ENCODE measurements around the gene ARAP3.
"Not testable (repeated sequence)": the region's sequence is repeated elsewhere in the genome, so short reads cannot be mapped to it uniquely, and the experiment has no call there.

The ARAP3 gene

DNA sequence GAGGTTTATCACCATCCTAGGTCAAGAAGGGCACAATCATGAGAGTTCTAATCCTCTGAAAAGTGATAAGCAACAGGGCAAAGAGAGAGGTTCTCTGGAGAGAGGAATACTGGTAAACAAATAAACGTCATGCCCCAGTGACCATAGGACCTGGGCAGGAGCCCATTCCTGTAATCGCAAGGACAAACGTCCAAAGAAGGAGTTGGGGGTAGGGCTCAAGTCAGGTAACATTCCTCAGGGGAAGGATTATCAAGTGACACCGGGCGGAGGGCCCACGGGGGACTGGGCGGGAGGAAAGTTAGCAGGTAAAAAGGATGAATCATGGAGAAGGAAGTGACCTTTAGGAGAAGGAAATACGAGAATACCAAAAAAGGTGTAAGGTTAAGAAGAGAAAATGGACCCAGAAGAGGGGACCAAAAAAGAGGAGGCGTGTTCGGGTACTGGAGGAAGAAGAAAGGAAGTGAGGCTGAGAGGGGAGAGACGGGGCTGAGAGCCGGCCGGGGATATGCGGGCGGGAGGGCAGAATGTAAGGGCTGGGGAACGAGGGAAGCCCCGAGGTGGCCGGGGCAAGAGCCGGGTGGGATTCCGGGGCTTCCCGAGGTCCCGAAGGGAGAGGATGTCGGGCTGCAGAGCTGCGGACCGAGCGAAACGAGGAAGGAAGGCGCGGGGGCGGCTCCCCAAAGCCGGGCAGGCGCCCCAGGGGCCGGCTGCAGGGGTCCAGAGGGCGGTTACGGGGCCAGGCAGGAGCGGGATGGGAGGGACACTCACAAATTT is 63.8 kb downstream of the ARAP3 start:
- no peak for DNase-seq (ENCODE audit: low read depth, low spot score)

DNA sequence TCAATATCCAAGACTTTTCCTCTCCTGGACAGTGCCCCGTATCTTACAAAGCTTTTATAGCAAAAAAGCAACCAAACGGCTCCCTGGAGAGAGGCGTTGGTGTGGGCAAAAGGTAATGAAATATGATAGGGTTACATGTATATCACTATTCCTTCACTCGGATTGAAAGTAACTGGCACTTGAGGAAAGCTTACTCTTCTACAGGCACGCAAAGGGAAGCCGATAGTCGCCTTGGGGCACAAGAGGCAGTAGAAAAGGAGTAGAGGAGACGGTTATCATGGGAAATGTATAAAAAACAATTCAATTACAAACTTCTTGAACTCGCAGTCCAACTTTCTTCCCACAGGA is 64.4 kb downstream of the ARAP3 start:
- no peak for DNase-seq (ENCODE audit: low read depth, low spot score)

DNA sequence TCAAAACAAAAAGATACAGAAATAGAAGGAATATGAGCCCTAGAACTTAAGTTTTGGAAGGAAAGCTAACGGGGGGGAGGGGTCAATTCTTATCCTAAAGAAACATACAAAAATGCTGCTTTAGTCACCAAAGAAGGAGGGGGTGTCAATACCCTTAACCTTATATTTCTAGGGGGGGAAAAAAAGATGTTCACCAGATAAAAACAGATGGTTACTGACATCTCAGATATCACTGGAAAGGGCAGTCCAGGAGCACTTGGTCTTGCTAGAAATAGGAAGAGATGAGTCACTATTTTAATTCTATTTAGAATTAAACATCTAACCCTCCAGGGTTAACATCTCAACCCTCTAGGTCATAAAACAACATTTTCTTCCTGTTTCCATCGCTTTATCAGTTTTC is 64.9 kb downstream of the ARAP3 start:
- DNase-seq (ENCODE audit: low read depth, low spot score) = no peak

DNA sequence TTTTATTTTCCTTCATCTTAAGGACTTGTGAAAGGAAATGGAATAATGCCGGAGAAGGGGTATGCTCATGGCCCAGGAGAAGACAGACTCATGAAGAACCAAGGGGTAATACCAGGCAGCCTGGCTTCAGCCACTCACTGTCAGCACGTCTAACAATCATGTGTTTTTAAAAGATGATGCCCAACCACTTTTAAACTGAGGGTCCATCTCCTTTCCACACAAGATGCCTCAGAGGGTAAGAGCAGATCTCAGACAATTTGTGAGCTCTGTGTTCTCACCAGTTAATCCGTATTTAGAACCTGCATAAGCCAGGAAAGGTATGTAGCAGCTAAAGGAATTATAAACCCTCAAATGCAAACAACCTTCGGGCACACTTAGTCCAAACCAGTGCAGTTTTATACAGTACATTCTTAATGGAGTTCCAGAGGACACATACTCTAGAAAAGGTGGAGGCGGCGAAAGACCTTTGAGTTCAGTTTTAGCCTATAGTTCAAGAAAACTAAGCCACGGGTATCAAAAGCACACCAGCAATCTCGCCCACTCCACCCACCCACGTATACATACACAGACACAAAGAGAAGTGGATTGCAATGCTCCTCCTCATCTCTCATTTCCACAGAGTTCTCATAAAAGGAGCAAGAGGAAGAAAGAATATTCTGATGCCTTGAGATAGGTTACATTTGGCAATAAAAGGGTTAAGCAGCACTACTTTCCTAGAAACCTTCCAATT is 65.9 kb downstream of the ARAP3 start:
- no peak for DNase-seq (ENCODE audit: low read depth, low spot score)

DNA sequence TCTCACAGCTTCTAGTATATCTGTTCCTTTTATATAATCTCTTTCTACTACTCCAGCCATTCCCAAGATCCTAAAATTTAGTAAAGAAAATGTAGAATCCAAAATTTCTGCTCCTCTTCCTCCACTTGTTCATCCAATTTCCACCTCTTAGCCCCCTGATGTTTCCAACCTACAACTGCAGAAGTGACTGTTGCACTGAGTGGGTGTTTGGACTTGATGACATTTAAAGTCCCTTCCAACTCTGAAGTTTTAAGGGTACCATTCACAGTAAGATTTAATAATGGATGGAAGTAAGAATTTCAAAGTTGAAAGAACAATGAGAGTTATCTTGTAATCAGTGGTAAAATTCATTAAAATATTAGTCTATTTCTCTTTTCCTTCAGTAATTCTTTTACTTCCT is 68.7 kb downstream of the ARAP3 start:
- DNase-seq (ENCODE audit: low read depth, low spot score) = no peak

DNA sequence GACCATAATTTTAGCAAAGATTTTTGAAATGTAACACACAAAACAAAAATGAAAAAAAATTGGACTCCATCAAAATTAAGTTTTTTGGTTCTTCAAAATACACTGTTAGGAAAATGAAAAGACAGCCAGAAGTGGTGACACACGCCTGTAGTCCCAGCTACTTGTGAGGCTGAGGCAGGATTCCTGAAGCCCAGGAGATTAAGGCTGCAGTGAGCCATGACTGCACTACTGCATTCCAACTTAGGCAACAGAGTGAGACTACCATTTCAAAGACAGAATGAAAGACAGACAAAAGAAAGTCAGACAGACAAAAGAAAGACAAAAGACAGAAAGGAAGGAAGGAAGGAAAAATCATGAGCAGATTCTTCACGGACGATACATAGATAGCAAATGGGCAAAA is 70.7 kb downstream of the ARAP3 start:
- DNase-seq (ENCODE audit: low read depth, low spot score) = no peak

DNA sequence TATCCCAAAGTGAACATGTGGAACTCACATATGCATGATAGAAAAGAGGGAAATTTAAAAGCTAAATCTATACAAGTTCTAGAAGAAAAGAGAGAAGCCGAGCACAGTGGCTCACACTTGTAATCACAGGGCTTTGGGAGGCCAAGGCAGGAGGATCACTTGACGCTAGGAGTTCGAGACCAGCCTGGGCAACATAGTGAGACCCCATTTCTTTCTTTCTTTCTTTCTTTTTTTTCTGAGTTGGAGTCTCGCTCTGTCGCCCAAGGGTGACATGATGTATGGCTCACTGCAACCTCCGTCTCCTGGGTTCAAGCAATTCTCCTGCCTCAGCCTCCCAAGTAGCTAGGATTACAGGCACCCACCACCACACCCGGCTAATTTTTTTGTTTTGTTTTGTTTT is 72.1 kb downstream of the ARAP3 start:
- not testable (repeated sequence) for DNase-seq (ENCODE audit: low read depth, low spot score)

DNA sequence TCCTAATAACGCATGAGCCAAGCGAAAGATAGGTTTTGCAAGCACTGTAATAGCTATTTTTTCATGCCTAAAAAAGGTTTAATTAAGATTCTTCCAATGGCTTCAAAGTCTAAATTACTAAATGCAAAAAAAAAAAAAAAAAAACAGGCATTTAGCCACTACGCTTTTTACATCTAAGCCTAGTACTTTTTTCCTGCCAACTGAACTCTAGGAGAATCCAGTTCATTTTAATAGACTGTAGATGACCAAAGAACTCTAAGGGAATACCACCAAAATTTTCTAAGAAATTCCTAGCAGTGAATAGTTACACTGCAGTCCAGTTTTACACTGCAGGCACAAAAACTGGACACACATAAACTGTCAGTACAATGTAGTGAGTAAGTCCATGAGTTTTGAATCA is 73.0 kb downstream of the ARAP3 start:
- no peak for DNase-seq (ENCODE audit: low read depth, low spot score)

DNA sequence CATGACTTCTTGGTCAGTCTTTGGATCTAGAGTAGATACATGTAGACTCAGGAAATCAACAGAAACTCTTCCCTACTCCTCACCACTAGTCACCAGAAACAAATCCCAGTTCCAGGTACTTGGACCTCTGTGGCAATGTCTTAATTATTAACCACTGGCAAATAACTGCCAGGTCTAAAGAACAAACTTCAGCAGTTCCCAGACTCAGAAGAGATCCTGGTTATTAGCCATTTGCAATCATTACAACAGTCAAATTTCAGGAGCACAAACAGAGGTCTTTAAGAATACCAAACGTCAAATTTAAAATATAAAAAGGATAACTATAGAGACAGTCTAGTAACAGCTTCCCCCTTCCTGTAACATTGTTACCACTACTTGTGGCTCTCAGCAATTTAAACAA is 73.5 kb downstream of the ARAP3 start:
- DNase-seq (ENCODE audit: low read depth, low spot score) = no peak

DNA sequence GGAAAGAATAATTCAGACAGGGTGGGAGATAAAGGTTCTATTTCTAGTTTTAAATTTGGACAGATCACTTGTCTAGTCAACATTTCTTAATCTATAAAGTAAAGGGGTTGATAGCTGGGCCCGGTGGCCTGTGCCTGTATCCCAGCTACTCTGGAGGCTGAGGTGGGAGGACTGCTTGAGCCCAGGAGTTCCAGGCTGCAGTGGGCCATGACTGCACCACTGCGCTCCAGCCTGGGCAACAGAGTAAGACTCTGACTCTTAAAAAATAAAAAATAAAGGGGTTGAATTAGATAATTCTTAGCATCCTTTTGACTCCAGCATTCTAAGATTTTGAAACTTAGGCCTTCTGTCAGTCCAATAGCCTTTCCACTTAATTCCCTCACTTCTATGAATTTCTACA is 74.0 kb downstream of the ARAP3 start:
- DNase-seq (ENCODE audit: low read depth, low spot score) = no peak

DNA sequence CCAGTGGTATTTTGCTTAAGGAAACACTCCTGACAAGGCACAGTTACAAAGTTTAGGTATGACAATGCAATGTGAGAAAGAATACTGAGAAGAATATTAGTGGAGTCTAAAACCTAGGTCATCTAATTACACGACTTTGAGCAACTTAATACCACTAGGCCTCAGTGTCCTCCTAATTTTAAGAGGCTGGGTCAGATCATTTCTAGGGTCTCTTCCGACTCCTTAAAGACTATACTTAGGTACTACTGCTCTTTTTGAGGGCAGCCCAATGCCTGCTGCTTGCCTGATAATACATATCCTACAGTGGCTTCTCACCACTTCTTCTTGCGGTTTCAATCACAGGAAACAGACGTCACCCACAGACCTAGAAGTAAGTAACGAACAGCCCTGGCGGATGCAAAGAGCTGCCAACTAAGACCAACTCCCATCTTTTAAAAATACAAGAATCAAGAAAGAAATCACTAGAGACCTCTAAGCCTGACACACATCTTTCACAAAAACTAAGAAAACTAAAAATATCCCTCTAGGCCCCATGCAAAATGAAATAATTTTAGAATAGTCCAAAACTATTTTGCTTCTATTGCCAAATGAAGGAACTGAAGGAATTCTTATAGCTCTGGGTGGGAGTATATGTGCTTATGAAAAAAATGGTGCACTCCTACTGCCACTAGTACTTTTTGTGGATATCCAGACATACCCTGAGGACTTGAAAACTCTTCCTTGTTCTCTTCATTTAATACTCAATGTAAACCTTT is 76.3 kb downstream of the ARAP3 start:
- DNase-seq (ENCODE audit: low read depth, low spot score) = no peak

DNA sequence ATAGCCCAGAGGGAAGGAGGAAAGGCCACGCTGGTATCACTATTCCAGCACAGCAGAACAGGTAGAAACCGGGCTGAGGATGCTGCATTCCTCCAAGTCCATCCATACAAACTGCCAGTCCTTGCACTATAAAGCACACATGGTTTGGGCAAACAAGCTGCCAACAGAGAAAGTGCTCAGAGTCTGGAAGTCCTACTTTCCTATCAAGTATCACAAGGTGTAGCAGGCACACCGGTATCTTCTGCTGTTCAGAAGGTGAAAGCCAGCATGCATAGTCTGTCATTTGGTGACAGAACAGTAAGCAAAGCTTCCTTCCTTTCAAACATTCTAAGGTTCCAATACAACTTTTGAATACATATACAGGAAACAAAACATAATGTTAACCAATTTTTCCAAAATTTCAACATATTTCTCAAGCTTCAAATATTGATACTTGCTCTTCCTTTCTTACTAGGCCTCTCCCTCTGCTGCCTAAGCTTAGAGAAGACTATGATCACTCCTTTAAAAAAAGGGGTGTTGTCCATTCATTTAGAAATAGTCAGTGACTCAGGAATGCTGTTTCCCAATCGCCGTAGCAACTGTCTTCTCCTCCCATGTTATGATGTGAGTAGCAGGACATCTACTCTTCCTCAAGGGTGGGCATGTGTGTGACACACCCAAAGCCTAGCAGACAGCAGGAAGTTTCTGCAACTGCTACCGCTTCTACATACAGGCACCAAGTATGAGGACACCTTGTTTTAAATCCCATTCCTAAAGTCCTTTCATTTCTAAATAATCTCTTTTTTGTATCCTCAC is 77.9 kb downstream of the ARAP3 start:
- DNase-seq (ENCODE audit: low read depth, low spot score) = no peak

All from smooth muscle cell of the brain vasculature (primary cell).